HG03354 (cell line): ENCODE results near the gene DPP8.
"Not testable (repeated sequence)": the region's sequence is repeated elsewhere in the genome, so short reads cannot be mapped to it uniquely, and the experiment has no call there.

Source experiments
- ATAC-seq: cut with Tn5 transposase; IDR thresholded peaks from one replicate; pipeline ENCODE4 v1.9.1; 2021; ENCODE audit warnings: mild to moderate bottlenecking; ENCODE audit not compliant: unreplicated experiment, poor library complexity, severe bottlenecking

DPP8 gene

GRCh38 chr15:65408324-65409035 is 109.0 kb downstream of the DPP8 start:
- no peak for ATAC-seq

- no peak for ATAC-seq
Observed at GRCh38 chr15:65406424-65407000, 111.0 kb downstream of the DPP8 start.

GRCh38 chr15:65405791-65406423 is 111.6 kb downstream of the DPP8 start:
- ATAC-seq: no peak

GRCh38 chr15:65404186-65404872 is 113.2 kb downstream of the DPP8 start:
- no peak for ATAC-seq

GRCh38 chr15:65402961-65403360 is 114.5 kb downstream of the DPP8 start:
- ATAC-seq: no peak

- no peak for ATAC-seq
Observed at GRCh38 chr15:65401611-65402240, 115.8 kb downstream of the DPP8 start.

GRCh38 chr15:65400760-65401610 is 116.5 kb downstream of the DPP8 start:
- ATAC-seq: no peak

GRCh38 chr15:65399997-65400396 is 117.5 kb downstream of the DPP8 start:
- ATAC-seq: no peak

- no peak for ATAC-seq
Observed at GRCh38 chr15:65399001-65399706, 118.3 kb downstream of the DPP8 start.

- ATAC-seq: not testable (repeated sequence)
Observed at GRCh38 chr15:65398486-65398885, 119.0 kb downstream of the DPP8 start.

GRCh38 chr15:65396965-65397317 is 120.5 kb downstream of the DPP8 start:
- no peak for ATAC-seq

GRCh38 chr15:65396283-65396964 is 121.1 kb downstream of the DPP8 start:
- ATAC-seq: no peak

- ATAC-seq: no peak
Observed at GRCh38 chr15:65395567-65396202, 121.8 kb downstream of the DPP8 start.

- no peak for ATAC-seq
Observed at GRCh38 chr15:65394936-65395335, 122.6 kb downstream of the DPP8 start.

- no peak for ATAC-seq
Observed at GRCh38 chr15:65394280-65394789, 123.2 kb downstream of the DPP8 start.

- ATAC-seq: no peak
Observed at GRCh38 chr15:65393557-65393956, 123.9 kb downstream of the DPP8 start.

GRCh38 chr15:65393091-65393490 is 124.4 kb downstream of the DPP8 start:
- ATAC-seq: no peak
